DOHH2 (cell line): ENCODE results near the gene TIMD4.

ENCODE experiments used
- H3F3A ChIP-seq: fragments of 200-600 bp; sonication (generic), shearing (Covaris generic); 2 replicates; pipeline ENCODE4 v1.6.0; 2016; ENCODE audit warnings: antibody characterized with exemption, mild to moderate bottlenecking; ENCODE audit not compliant: control insufficient read depth, insufficient read depth
- H3K27ac ChIP-seq: fragments of 200-600 bp; sonication (generic); 2 replicates; pipeline ENCODE4 v1.5.1; 2014; ENCODE audit warnings: low read depth, mild to moderate bottlenecking, low read length, moderate library complexity
- H3K27me3 ChIP-seq: fragments of 200-600 bp; sonication (generic); 2 replicates; pipeline ENCODE4 v1.6.1; 2014; ENCODE audit warnings: mild to moderate bottlenecking, low read length, mixed read lengths; ENCODE audit not compliant: control insufficient read depth
- H3K36me3 ChIP-seq: fragments of 200-600 bp; sonication (generic); 2 replicates; pipeline ENCODE4 v1.6.1; 2014; ENCODE audit warnings: mild to moderate bottlenecking, low read length, moderate library complexity, mixed read lengths; ENCODE audit not compliant: control insufficient read depth
- H3K4me1 ChIP-seq: fragments of 200-600 bp; sonication (generic); 2 replicates; pipeline ENCODE4 v1.6.1; 2014; ENCODE audit warnings: mild to moderate bottlenecking, low read length, mixed read lengths; ENCODE audit not compliant: control insufficient read depth
- H3K4me2 ChIP-seq: fragments of 200-600 bp; sonication (generic); 2 replicates; pipeline ENCODE4 v1.6.0; 2014; ENCODE audit warnings: mild to moderate bottlenecking, low read length, moderate library complexity
- H3K4me3 ChIP-seq: fragments of 200-600 bp; sonication (generic); 2 replicates; pipeline ENCODE4 v1.5.1; 2014; ENCODE audit warnings: mild to moderate bottlenecking, low read length, mixed read lengths
- H3K79me2 ChIP-seq: fragments of 200-600 bp; sonication (generic); 2 replicates; pipeline ENCODE4 v1.6.1; 2014; ENCODE audit warnings: mild to moderate bottlenecking, low read length, mixed read lengths; ENCODE audit not compliant: control insufficient read depth
- H3K9me2 ChIP-seq: fragments of 200-600 bp; sonication (generic); replicated peaks from 2 replicates; pipeline ENCODE4 v1.6.1; 2014; ENCODE audit warnings: mild to moderate bottlenecking, low read length, mixed read lengths; ENCODE audit not compliant: control insufficient read depth
- H3K9me3 ChIP-seq: fragments of 200-600 bp; sonication (generic); 2 replicates; pipeline ENCODE4 v1.6.1; 2014; ENCODE audit warnings: antibody characterized with exemption, low read length, mixed read lengths; ENCODE audit not compliant: control insufficient read depth, insufficient read depth
- H4K20me1 ChIP-seq: fragments of 200-600 bp; sonication (generic); 2 replicates; pipeline ENCODE4 v1.6.0; 2014; ENCODE audit warnings: low read depth, mild to moderate bottlenecking, antibody characterized with exemption, low read length, moderate library complexity; ENCODE audit not compliant: control insufficient read depth, insufficient read depth
- EZH2phosphoT487 ChIP-seq: fragments of 200-600 bp; sonication (generic); IDR thresholded peaks from 2 replicates; pipeline ENCODE4 v1.6.1; 2017; ENCODE audit warnings: borderline replicate concordance, mild to moderate bottlenecking, antibody characterized with exemption, low read length, moderate library complexity, mixed read lengths
- TF ChIP-seq, protein P1 (sequence below): fragments of 200-600 bp; sonication (generic); IDR thresholded peaks from one replicate; pipeline ENCODE4 v1.5.1; 2014; ENCODE audit warnings: antibody characterized with exemption, mild to moderate bottlenecking, low read depth, low read length; ENCODE audit not compliant: poor library complexity, severe bottlenecking

TIMD4 gene

DNA sequence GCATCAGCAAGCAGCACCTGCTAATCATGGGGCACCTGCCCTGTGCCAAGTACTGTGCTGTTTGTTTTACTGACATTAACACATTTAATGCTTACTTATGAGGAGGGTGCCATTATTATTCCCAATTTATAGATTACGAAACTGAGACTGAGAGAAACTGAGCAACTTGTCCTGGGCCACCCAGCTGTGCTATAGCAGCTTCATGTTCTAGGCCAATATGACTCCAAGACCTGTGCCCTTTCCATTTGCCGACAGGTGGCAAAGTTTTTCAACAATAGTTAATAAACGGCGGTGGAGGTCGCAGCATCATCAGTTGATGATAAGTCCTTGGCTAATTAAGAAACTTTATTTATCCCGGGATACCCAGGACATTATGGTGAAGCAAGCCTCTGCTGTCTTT, 55.4 kb downstream of the TIMD4 start:
- Histone ChIP-seq H3K4me3 (no peak overlapping the region), H3K27ac (no peak overlapping the region), H3K27me3 (no peaks in the 10 kb centered on the region), H3K4me2 (no peak overlapping the region), H3K4me1 (peaks cover 8% of the 10 kb centered on the region), H3F3A (no peaks in the 10 kb centered on the region), H3K36me3 (no peaks in the 10 kb centered on the region), H4K20me1 (no peaks in the 10 kb centered on the region), H3K9me3 (no peaks in the 10 kb centered on the region), H3K79me2 (no peaks in the 10 kb centered on the region), H3K9me2 (no peaks in the 10 kb centered on the region)
- TF ChIP-seq, protein P1, sequence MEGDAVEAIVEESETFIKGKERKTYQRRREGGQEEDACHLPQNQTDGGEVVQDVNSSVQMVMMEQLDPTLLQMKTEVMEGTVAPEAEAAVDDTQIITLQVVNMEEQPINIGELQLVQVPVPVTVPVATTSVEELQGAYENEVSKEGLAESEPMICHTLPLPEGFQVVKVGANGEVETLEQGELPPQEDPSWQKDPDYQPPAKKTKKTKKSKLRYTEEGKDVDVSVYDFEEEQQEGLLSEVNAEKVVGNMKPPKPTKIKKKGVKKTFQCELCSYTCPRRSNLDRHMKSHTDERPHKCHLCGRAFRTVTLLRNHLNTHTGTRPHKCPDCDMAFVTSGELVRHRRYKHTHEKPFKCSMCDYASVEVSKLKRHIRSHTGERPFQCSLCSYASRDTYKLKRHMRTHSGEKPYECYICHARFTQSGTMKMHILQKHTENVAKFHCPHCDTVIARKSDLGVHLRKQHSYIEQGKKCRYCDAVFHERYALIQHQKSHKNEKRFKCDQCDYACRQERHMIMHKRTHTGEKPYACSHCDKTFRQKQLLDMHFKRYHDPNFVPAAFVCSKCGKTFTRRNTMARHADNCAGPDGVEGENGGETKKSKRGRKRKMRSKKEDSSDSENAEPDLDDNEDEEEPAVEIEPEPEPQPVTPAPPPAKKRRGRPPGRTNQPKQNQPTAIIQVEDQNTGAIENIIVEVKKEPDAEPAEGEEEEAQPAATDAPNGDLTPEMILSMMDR: no peak
- no peak for TF ChIP-seq EZH2phosphoT487

DNA sequence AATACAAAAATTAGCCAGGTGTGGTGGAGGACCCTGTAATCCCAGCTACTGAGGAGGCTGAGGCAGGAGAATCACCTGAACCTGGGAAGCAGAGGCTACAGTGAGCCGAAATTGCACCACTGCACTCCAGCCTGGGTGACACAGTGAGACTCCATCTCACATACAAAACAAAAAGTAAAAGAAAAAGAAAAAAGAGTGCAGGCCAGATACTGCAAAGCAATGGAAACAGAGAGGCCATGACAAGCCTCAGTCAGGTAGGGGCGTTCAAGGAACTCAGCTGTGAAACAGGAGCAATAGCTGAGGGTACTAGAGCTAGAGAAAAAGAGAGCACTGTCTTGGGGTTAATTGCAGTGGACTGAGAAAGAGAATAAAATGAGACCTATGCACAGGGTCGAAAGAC, 56.2 kb downstream of the TIMD4 start:
- 0 out of 2 replicates have a peak, but pooled peaks cover 4% of the 10 kb centered on the region for H3K4me1 ChIP-seq
- no peaks in the 10 kb centered on the region for H3F3A ChIP-seq
- no peaks in the 10 kb centered on the region for H3K79me2 ChIP-seq
- H3K9me2 ChIP-seq: no peaks in the 10 kb centered on the region
- H3K4me2 ChIP-seq: no peak overlapping the region
- no peaks in the 10 kb centered on the region for H4K20me1 ChIP-seq
- H3K27me3 ChIP-seq: no peaks in the 10 kb centered on the region
- TF ChIP-seq, protein P1: no peak
- TF ChIP-seq EZH2phosphoT487: no peak
- no peaks in the 10 kb centered on the region for H3K36me3 ChIP-seq
- H3K27ac ChIP-seq: no peak overlapping the region
- H3K9me3 ChIP-seq: no peaks in the 10 kb centered on the region
- no peak overlapping the region for H3K4me3 ChIP-seq

GRCh38 chr5:156896546-156896945, 66.5 kb downstream of the TIMD4 start:
- Histone ChIP-seq H3K4me3 (no peak overlapping the region), H3K9me3 (no peaks in the 10 kb centered on the region), H3K4me1 (peaks cover 47% of the 10 kb centered on the region), H3K27me3 (no peaks in the 10 kb centered on the region), H4K20me1 (no peaks in the 10 kb centered on the region), H3K27ac (no peak overlapping the region), H3K79me2 (no peaks in the 10 kb centered on the region), H3K36me3 (peaks cover 7% of the 10 kb centered on the region; the same call in 1 of the 2 replicates), H3K9me2 (no peaks in the 10 kb centered on the region), H3K4me2 (no peak overlapping the region), H3F3A (no peaks in the 10 kb centered on the region)
- TF ChIP-seq, protein P1: no peak
- TF ChIP-seq EZH2phosphoT487: no peak
